GM06990 (cell line): ENCODE measurements around the gene RNASE2.
"Not testable (repeated sequence)": the region's sequence is repeated elsewhere in the genome, so short reads cannot be mapped to it uniquely, and the experiment has no call there.

Experiments
- DNase-seq: peaks from one replicate; pipeline ENCODE4 v3.0.0-alpha.2; 2011; ENCODE audit not compliant: insufficient read length; ENCODE audit errors: extremely low read depth
- H3K27me3 ChIP-seq: replicated peaks from 2 replicates; pipeline ENCODE4 v1.6.0; 2011; ENCODE audit warnings: low read length; ENCODE audit not compliant: control insufficient read depth, insufficient read depth
- H3K36me3 ChIP-seq: 2 replicates; pipeline ENCODE4 v1.5.1; 2011; ENCODE audit warnings: low read length; ENCODE audit not compliant: control insufficient read depth, insufficient read depth
- H3K4me3 ChIP-seq: replicated peaks from 2 replicates; pipeline ENCODE4 v1.5.1; 2011; ENCODE audit warnings: low read depth, mild to moderate bottlenecking, control low read depth, low read length
- CTCF ChIP-seq: IDR thresholded peaks from 2 replicates; pipeline ENCODE4 v1.5.1; 2011; ENCODE audit warnings: low read length, control low read depth, mild to moderate bottlenecking, inconsistent platforms; ENCODE audit not compliant: insufficient read depth, poor library complexity, severe bottlenecking

Gene RNASE2

GRCh38 chr14:20982646-20983369 is 27.5 kb downstream of the RNASE2 start:
- TF ChIP-seq CTCF = no peak

GRCh38 chr14:20985650-20986049 is 30.4 kb downstream of the RNASE2 start:
- not testable (repeated sequence) for H3K27me3 ChIP-seq, H3K36me3 ChIP-seq, DNase-seq, H3K4me3 ChIP-seq

More at GRCh38 chr14:20982646-20983369, 27.5 kb downstream of the RNASE2 start:
- no peak for DNase-seq
- H3K4me3 ChIP-seq = no peak overlapping the region
- H3K27me3 ChIP-seq = no peaks in the 10 kb centered on the region
- no peaks in the 10 kb centered on the region for H3K36me3 ChIP-seq

GRCh38 chr14:20986811-20987210 is 31.5 kb downstream of the RNASE2 start:
- no peak overlapping the region for H3K4me3 ChIP-seq
- H3K36me3 ChIP-seq = no peaks in the 10 kb centered on the region
- no peak for TF ChIP-seq CTCF
- DNase-seq = no peak
- no peaks in the 10 kb centered on the region for H3K27me3 ChIP-seq

- no peaks in the 10 kb centered on the region for H3K27me3 ChIP-seq
- DNase-seq = no peak
- no peak for TF ChIP-seq CTCF
- peaks cover 4% of the 10 kb centered on the region for H3K36me3 ChIP-seq
- peak overlapping the region; percentile 94 for H3K4me3 ChIP-seq
Observed at GRCh38 chr14:20988717-20989470, 33.6 kb downstream of the RNASE2 start.

GRCh38 chr14:20989471-20989786 is 34.1 kb downstream of the RNASE2 start:
- no peaks in the 10 kb centered on the region for H3K27me3 ChIP-seq
- H3K36me3 ChIP-seq = peaks cover 9% of the 10 kb centered on the region
- DNase-seq = no peak
- no peak for TF ChIP-seq CTCF
- peak overlapping the region; percentile 94 for H3K4me3 ChIP-seq

- DNase-seq = peak; percentile 87
- Histone ChIP-seq H3K27me3 (no peaks in the 10 kb centered on the region), H3K36me3 (peaks cover 13% of the 10 kb centered on the region), H3K4me3 (peak within 1 kb of the TSS; percentile 94)
- TF ChIP-seq CTCF = peak; percentile 61
Observed at GRCh38 chr14:20989787-20990600, 34.7 kb downstream of the RNASE2 start, which contains the start of gene METTL17. Gene METTL17 (plus strand): TSS chr14:20989980. CDS start chr14:20990003, 23 bp downstream.
